NB4 (cell line): ENCODE results near the gene KIRREL3.

Source experiments
- POLR2A ChIP-seq: IDR thresholded peaks from 2 replicates; pipeline ENCODE4 v1.6.1; 2011; ENCODE audit warnings: mild to moderate bottlenecking; ENCODE audit not compliant: insufficient read length; ENCODE audit errors: extremely low read depth
- TF ChIP-seq, protein P1 (sequence below): IDR thresholded peaks from one replicate; pipeline ENCODE4 v1.5.1; 2012; ENCODE audit warnings: low read depth, low read length

DNA sequence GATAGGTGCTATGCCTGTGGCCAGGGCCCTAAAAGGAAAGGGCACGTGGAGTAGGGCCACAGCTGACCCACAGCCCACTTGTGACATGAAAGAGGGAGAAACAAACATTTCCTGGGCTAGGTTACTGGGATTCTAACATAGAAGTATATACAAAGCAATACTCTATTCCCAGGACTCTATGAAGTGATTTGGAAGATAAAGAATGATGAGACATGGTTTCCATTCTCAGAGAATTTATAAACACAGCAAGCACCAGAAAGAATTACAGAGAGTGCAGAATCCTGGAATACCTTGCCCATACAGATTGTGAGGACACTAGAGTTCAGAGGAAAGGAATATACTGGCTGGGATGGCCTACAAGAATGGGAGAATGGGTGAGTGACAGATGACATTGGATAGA lies 86.4 kb downstream of the KIRREL3 start:
- TF ChIP-seq, protein P1, sequence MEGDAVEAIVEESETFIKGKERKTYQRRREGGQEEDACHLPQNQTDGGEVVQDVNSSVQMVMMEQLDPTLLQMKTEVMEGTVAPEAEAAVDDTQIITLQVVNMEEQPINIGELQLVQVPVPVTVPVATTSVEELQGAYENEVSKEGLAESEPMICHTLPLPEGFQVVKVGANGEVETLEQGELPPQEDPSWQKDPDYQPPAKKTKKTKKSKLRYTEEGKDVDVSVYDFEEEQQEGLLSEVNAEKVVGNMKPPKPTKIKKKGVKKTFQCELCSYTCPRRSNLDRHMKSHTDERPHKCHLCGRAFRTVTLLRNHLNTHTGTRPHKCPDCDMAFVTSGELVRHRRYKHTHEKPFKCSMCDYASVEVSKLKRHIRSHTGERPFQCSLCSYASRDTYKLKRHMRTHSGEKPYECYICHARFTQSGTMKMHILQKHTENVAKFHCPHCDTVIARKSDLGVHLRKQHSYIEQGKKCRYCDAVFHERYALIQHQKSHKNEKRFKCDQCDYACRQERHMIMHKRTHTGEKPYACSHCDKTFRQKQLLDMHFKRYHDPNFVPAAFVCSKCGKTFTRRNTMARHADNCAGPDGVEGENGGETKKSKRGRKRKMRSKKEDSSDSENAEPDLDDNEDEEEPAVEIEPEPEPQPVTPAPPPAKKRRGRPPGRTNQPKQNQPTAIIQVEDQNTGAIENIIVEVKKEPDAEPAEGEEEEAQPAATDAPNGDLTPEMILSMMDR, result no peak
- TF ChIP-seq POLR2A, result no peak
